HG03460 (cell line): Measurements from ENCODE around the gene RDH12.
"Not testable (repeated sequence)": the region's sequence is repeated elsewhere in the genome, so short reads cannot be mapped to it uniquely, and the experiment has no call there.

ENCODE experiments used
- ATAC-seq: cut with Tn5 transposase; IDR thresholded peaks from one replicate; pipeline ENCODE4 v1.9.1; 2021; ENCODE audit not compliant: unreplicated experiment

The RDH12 gene

GRCh38 chr14:67701492-67701891 is at the start of gene RDH12:
RDH12 (plus strand) TSS chr14:67701886; CDS start chr14:67722643, 20,757 bp downstream.
- ATAC-seq, result not testable (repeated sequence)

GRCh38 chr14:67652189-67652588 is 49.5 kb upstream of the RDH12 start:
- no peak for ATAC-seq

GRCh38 chr14:67653651-67654280 is 47.9 kb upstream of the RDH12 start:
- ATAC-seq, result no peak

GRCh38 chr14:67663633-67664032 is 38.1 kb upstream of the RDH12 start:
- ATAC-seq, result no peak

GRCh38 chr14:67665868-67666267 is 35.8 kb upstream of the RDH12 start:
- no peak for ATAC-seq

- no peak for ATAC-seq
Observed at GRCh38 chr14:67666750-67667449, 34.8 kb upstream of the RDH12 start.

GRCh38 chr14:67668559-67668958 is 33.1 kb upstream of the RDH12 start:
- ATAC-seq, result peak; percentile 55

- ATAC-seq, result no peak
Observed at GRCh38 chr14:67673451-67673850, 28.2 kb upstream of the RDH12 start.

GRCh38 chr14:67674139-67674479 is 27.6 kb upstream of the RDH12 start:
- peak; percentile 50 for ATAC-seq

GRCh38 chr14:67674480-67675218 is 27.0 kb upstream of the RDH12 start, which contains the start of gene VTI1B:
VTI1B (minus strand) TSS chr14:67674632; CDS start chr14:67674489, 143 bp downstream.
- peak; percentile 88 for ATAC-seq

- no peak for ATAC-seq
Observed at GRCh38 chr14:67675219-67675582, 26.5 kb upstream of the RDH12 start.

- ATAC-seq, result no peak
Observed at GRCh38 chr14:67679006-67679405, 22.7 kb upstream of the RDH12 start.

- ATAC-seq, result peak; percentile 91
Observed at GRCh38 chr14:67680121-67680602, 21.5 kb upstream of the RDH12 start.

- no peak for ATAC-seq
Observed at GRCh38 chr14:67680941-67681340, 20.7 kb upstream of the RDH12 start.

- ATAC-seq, result no peak
Observed at GRCh38 chr14:67683842-67684241, 17.8 kb upstream of the RDH12 start.

- no peak for ATAC-seq
Observed at GRCh38 chr14:67690011-67690410, 11.7 kb upstream of the RDH12 start.

- peak; percentile 90 for ATAC-seq
Observed at GRCh38 chr14:67694791-67695393, 6.8 kb upstream of the RDH12 start.

- peak; percentile 90 for ATAC-seq
Observed at GRCh38 chr14:67695394-67695949, 6.2 kb upstream of the RDH12 start, which contains the start of gene RDH11. RDH11 (minus strand) TSS chr14:67695764; CDS start chr14:67695703, 61 bp downstream.

GRCh38 chr14:67697006-67697405 is 4.7 kb upstream of the RDH12 start:
- no peak for ATAC-seq

- no peak for ATAC-seq
Observed at GRCh38 chr14:67698179-67698578, 3.5 kb upstream of the RDH12 start.

GRCh38 chr14:67703997-67704396 is 2.3 kb downstream of the RDH12 start:
- no peak for ATAC-seq
